Medulla oblongata (tissue), 1 donor: ENCODE results near the gene TF.
"Not testable (repeated sequence)": the region's sequence is repeated elsewhere in the genome, so short reads cannot be mapped to it uniquely, and the experiment has no call there.

Experiments
- DNase-seq: peaks from one replicate; pipeline ENCODE4 v3.0.0-alpha.2; 2015; ENCODE audit errors: extremely low spot score

The TF gene

DNA sequence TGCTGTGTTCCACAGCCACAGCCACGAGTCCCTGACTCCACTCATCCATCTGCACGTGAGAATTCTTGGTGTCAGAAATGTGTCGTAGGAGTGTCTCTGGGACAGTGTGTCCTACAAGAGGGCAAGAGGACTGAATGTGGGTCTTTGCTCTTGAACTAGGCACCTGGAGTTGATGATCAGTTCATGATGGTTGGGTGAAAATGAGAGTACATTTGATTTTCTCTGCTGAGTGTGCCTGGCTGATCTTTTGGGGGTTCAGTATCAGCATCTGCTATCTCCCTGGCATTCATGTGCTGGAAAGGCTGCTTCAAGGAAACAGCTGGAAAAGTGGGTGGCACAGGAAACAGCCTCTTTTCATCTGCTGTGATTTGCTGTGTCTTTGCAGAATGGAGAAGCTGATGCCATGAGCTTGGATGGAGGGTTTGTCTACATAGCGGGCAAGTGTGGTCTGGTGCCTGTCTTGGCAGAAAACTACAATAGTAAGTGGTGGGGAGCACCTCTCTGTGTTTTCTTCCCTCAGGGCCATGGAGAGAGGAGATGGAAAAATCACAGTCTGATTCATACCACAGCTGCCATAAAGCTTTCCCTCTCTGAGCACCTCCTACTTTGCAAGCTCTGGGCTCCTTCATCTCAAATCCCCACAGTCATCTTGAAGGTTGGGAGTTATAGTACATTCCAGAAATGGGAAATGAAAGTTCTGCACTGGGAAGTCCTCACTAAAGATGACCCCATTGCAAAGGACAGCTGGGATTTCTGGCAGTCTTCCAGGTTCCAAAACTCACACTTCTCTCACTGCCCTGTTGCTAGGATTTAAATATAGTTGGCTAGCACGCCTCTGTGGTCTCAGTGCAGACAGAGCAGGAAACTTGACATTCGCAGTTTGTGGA lies 17.8 kb downstream of the TF start:
- DNase-seq, result peak; percentile 67

DNA sequence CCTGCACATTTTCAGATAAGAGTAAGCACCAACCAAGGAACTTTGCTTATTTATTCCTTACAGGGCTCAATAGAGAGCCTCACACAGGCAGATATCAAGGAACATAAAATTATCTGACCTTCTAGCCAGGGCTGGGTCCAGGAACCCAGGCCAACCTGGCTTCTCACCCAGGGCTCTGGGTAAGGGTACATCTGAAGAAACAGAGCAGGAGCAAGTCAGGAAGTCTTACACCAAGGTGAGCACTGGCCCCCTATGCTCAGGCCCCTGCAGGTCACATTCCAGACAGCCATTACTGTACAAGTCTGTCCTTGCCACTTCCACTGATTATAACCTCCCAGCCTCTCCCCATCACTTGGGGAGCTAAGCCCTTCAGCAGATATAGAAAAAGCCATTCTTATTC lies 19.1 kb downstream of the TF start:
- DNase-seq, result no peak

DNA sequence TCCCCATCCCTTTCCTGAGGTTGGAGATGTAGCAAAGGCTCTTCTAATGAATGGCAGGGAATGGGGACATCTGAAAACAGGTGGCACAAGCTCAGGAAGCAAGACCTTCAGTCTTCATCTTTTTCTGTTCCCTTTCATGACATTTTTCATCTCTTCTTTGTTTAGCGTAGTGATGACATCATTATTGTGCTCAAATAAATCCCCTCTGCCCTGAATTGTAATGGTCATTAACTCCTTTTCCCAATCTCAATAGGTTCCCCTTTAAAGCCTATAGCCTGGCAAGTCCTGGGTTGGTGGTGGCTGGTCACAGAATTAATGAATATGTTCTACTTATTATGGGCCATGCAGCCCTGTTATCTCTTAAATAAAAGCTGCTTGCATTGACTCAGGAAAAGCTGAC lies 21.4 kb downstream of the TF start:
- no peak for DNase-seq

DNA sequence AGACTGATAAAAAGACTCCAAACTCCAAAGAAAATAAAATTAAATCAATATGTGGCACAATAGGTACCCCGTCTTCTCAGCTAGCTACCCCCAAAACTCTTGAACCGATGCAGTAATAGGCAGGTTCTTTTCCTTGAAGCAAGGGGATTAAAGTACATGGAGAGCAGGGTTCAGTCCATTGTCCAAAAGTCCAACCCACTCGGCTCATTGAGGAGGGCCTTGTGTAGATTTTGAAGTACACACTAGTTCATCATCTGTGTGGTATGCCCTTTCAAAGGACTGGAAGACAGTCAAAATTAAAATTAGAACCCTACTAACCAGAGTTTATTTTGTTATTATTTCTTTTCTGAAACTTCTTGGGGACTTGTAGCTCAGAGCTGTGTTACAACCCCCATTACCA lies 23.3 kb downstream of the TF start:
- DNase-seq, result no peak

DNA sequence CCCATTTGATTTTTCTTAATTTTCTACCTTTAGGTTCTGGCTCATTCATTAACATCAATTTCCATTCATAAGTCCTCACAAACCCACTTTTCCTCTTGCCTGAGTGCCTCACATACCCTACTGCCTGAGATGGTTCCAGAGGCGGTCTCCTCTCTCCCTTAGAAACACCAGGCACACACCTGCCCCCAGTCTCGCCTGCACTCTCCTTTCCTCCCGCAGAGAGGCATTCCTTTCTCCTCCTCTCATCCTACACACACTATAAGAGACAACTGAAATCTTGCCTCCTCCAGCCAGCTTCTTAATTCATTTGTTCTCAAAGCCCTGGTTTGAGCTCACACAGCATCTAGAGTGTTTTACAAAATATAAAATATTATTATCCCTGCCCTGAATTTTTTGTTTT lies 27.5 kb downstream of the TF start:
- no peak for DNase-seq

DNA sequence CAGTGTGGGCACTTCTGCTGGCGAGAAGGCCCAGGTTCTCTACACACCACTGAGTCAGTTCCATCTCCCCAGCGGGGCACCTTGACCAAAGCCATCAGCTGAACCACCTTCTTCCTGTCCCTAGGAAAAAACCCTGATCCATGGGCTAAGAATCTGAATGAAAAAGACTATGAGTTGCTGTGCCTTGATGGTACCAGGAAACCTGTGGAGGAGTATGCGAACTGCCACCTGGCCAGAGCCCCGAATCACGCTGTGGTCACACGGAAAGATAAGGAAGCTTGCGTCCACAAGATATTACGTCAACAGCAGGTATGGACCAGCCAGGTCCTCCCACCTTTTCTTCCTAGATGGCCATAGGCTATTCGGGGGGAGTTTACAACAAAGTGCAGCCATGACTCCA lies 29.1 kb downstream of the TF start:
- no peak for DNase-seq

DNA sequence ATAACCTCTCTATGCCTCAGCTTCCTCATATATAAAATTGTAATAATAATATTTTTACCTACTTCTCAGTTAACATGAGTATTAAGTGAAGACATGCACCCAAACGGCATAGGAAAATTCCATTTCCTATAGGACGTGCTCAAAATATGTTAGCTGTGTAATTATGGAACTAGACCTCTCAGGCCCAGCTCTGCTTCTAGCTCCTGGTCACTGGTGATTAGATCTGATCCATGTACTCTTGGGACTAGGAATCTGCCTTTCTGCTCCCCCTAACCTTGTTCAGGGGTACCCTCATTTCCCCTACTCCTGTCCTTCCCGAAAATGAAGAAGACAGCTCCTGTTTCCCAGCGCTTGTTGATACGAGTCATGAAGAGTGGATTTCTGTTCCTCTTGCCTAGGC lies 29.6 kb downstream of the TF start:
- no peak for DNase-seq

DNA sequence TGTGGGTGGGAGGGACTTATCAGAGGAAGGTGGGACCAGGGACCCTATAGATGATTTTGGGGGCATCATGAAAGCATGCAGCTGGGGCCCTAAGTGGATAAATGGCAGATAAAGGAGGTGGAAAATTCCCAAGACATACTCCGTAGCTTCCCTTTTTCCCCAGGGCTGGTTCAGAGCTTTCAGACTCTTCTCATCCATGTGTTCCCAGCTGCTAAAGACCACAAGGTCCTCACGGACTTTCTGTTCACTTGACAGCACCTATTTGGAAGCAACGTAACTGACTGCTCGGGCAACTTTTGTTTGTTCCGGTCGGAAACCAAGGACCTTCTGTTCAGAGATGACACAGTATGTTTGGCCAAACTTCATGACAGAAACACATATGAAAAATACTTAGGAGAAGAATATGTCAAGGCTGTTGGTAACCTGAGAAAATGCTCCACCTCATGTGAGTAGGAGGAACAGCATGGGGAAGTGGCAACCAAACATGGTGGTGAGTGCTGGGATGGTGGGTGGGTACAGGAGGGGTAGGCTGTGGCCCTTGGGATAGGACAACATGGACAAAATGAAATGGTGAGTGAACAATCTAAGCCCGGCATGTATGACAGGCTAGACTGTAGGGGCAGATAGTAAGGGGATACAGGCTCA lies 30.7 kb downstream of the TF start:
- no peak for DNase-seq

DNA sequence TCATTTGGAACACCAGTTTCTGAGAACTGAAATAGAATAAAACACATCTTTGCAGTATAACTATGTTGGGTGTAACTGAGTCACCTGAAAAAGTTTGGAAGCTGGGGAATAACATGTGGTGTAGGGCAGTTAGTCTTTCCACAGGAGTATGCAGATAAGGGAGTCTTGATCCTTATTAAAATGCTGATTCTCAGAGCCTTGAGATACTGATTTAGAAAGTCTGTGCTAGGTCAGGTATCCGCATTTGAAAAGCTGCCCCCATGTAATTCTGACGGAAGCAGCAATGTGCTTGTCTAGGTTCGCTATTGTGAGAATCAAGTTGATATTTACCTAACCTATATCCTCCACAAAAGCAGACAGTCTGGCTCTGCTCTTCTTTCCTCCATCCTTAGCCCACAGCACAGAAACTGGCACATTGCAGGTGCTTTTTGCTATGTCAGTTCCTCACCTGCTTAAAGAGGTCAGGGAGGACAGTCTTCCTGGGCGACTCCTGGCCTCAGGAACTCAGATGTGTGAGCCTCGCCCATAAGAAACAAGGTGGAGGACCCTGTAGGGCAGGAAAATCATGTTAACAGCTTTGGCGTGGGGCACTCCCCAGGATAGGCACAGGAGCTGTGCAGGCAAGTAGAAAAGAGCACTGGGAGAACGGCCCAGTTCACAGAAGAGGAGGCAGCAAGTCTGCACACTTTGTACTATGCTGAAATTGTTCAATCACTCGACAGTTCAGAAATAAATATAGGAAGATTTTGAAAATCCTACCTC lies 31.8 kb downstream of the TF start:
- no peak for DNase-seq

DNA sequence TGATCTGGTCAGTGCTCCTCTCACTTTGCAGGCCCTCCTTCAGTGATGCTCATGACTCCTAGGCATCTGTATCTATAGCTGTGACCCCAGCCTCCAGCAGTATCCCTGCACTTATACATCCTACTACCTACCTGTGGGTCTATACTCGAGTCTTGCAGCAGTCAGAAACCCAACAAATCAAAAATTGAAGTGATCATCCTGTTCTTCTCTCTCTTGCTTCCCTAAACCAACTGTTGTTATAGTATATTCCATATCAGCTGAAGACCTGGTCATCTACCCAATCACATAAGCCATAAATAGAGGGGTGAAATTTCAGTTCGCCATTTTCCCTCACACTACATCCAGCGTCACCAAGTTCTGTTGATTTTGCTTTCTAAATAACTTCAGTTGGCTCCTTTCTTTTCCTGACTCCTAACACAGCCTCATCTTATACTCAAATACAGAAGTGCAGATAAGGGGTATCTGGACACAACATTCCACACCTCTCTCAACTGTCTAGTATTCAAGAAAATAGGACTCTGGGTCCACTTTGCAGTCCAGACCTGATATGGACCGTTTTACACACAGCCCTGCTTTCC lies 33.5 kb downstream of the TF start:
- DNase-seq, result no peak

DNA sequence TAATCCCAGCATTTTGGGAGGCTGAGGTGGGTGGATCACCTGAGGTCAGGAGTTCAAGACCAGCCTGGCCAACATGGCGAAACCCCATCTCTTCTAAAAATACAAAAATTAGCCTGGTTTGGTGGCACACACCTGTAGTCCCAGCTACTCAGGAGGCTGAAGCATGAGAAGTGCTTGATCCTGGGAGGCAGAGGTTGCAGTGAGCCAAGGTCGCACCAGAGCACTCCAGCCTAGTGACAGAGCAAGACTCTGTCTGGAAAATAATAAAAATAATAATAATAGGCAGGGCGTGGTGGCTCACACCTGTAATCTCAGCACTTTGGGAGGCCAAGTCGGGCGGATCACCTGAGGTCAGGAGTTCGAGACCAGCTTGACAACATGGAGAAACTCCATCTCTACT lies 34.6 kb downstream of the TF start:
- not testable (repeated sequence) for DNase-seq

DNA sequence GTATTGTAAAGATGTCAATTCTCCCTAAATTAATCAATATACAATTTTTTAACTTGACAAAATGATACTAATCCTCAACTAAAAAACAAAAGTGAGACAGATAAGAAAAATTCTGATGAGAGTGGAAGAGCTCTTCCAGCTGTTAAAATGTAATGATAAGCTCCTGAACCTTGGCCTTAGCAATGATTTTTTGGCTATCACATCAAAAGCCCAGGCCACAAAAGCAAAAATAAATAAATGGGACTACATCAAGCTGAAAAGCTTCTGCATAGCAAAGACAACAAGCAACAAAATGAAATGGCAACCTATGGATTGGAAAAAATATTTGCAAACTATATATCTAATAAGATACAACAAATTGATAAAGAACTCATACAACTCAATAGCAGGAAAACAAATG lies 35.4 kb downstream of the TF start:
- DNase-seq, result no peak

DNA sequence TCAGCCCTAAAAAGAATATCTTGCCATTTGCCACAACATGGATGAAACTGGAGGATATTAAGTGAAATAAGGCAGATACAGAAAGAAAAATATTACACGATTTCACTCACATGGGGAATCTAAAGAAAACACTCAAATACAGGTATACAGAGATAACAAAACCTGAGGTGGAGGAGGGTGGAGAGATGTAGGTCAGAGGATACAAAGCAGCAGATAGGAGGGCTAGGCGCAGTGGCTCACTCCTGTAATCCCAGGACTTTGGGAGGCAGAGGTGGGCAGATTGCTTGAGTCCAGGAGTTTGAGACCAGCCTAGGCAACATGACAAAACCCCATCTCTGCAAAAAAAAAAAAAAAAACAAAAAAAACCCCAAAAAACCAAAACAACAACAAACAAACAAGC lies 36.3 kb downstream of the TF start:
- DNase-seq, result no peak

DNA sequence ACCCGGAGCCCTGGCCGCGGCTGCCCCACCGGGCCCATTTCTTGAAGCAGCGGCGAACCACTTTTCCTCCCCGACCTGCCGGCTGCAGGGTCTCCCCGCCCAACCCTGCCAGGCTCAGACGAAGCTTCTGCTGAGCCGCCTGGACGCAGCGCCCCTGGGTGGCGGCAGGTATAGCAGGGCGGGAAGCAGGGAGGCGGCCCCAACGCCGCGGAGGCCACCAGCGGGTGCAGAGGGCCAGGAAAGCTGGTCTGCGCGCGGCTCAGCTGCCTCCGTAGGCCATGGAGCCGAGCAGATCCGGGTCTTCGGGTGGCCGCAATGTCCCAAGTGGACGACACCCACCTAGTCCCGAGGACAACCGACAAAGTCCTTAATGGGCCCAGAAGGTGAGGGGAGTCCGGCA lies 37.6 kb downstream of the TF start:
- no peak for DNase-seq

DNA sequence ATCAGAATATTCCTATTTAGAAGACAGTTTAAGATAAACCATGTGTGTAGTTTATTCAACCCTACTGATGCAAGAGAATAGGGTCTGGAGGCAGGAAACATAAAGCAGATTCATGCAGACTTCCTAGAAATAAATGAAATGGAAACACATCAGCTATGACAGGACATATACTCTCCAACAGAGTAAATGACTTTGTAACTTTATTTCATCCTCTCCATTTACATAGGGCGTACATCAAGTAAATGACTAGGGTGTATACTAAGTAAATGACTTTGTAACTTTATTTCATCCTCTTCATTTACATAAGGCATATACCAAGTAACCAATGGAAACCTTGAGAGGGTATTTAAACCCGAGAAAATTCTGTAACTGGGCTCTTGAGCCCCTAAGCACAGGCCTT lies 41.8 kb downstream of the TF start:
- DNase-seq, result no peak

DNA sequence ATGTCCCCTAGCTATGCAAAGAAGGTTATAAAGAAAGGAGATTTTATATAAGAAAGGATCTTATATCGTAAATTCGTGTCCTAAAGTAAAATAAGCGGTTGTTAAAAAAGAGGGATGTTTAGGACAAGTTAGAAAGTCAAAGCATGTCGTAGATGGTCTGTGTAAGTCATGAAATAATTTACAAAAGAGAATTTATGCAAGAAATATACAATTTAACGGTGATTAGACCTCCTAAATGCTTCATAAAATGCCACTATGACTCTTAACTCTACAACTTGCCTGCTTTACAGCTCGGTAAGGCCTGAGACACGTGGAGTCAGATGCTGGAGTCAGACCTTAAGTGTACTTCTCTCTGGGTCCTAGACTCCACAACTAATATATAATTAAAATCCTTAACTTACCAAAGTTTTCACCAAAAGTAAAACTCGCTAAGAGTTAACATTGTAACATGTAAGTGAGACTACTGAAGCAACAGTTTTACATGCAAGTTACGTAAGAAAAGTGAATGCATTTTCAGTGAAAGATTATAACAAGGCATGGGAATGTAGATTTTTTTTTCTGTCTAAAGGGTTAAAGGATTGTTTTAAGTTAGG lies 46.1 kb downstream of the TF start:
- DNase-seq, result no peak

DNA sequence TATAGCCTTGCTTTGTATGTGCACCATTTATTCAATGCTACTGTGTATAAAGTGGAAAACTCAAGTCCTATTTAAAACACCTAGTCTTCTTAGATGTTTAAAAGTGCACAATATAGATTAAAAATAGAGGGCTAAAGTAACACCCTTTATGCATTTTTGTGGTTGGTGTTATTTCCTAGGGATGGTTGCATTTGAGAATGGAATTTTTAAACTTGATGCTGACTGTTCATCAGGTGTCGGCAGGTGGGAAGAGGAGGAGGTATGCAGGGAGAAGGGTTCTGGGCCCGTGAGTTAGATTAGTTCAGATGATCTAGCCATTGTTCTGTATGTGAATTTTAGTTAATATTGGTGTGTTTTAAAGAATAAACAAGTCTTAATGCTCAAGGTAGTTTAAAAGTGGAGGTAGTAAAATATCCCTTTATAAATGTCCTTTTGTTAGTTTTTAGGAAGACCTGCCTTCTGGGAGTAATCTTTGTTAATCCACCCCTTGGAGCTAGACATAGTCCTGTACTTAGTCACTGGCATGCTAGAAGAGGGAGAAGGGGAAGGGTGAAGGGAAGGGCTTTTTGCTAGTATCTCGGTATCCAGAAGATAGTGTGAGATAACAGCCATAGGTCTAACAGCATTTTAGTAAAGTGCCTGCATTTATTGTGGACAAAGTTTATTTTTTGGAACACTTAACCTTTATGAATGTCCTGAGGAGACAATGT lies 51.4 kb downstream of the TF start:
- no peak for DNase-seq

DNA sequence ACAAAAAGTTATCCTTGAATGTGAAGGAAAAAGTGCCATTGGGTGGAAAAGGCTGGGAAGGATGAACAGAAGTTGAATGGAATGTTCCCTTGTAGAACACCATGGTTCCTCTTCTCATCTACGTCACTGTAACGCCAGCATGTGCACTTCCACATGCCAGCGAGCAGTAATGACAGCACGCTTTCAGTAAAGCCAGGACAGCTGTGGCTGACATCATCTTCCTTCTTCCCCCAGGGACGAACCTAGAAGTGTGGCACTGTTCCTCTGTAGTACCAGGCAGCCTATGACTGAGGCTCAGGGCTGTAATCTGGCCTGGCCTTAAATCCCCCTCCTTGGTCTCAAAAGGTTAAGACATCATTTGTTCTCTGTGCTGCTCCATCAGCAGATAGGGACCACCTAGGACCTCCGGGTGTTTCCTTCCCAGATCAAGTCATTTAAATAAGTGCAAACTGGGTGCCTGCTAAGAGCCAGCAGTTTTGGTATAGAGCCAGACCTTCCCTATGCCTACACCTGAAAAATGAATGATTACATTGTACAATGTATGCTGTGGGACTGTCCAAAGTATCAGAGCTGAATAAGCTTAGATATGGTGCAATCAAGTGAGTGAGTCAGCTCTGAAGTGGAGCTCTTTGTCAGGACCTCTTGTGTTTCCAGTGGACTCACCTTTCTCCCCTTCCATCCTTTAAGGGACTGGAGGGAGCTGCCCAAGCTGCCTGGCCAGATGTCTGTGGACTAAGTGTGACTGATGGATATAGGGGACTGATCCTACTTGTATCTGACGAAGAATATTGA lies 53.8 kb downstream of the TF start:
- no peak for DNase-seq

DNA sequence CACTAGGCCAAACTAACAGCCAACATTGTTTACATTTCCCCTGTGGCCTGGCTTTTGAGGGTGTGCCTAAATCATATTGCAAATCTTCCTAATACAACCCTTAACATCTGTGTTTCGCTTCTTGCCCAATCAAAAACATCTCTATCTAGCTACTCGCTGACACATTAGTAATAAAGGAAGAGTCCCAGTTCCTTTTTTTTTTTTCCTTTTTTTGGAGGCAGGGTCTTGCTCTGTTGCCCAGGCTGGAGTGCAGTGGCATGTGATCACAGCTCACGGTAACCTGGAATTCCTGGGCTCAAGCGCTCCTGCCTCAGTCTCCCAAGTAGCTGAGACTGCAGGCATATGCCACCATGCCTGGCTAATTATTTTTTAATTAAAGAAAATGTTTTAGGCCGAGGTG lies 57.3 kb downstream of the TF start:
- DNase-seq, result no peak

DNA sequence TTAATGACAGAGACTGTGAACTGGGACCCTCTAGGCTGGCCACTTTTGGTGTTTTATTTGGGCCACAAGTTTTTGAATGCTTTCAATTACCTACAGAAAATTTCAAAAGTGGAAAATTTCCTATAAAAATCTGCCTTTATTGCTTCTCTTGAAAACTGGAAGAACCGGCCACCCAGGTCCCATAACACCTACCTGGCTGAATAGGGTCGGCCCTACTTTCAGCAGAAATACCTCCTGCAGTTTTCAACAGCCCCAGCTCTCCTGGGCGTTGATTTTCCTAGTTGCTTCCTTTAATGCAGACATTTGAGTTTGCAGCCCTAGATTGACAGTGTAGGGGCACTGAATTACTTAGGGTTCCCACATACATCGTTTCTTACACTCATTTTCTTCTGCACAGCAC lies 58.7 kb downstream of the TF start:
- DNase-seq, result no peak

DNA sequence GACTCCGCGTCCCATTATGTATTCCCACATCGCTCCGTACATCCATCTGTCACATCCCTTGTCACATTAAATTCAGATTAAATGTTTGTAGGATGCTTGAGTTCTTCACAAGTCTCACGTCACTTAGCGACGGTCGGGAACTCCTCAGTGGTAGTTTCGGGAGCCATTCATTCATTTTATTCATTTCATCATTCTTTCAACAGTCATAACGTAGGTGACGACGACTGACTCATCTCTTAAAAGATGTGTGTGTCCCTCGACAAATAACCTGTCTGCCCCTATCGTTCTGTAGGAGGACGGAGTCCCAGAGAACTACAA lies 59.1 kb downstream of the TF start:
- no peak for DNase-seq
